Thyroid gland (tissue), 4 donors: ENCODE results near the gene SEMA6A. TPM values are rescaled to one million over a fixed set of nuclear protein-coding genes. Genes with fewer than 3 reads are reported as not detected.
A peak's percentile ranks its signal among the peaks of the same experiment; 100 is the strongest.

ENCODE experiments used
- DNase-seq, 2 donors: peaks; one replicate each; pipeline ENCODE4 v3.0.0-alpha.2; 2019
- H3K27ac ChIP-seq, 3 donors: fragments of 200-600 bp; sonication (generic); 1 replicate in 2 of 3; 2 replicates in 1 of 3; pipeline ENCODE4 v1.5.1; 2016 to 2019; ENCODE audit warnings: mild to moderate bottlenecking in 1 of 3, moderate library complexity in 1 of 3
- H3K27me3 ChIP-seq: fragments of 200-600 bp; sonication (generic); one replicate; pipeline ENCODE4 v1.5.1; 2019
- H3K36me3 ChIP-seq, 2 donors: fragments of 200-600 bp; sonication (generic); one replicate each; pipeline ENCODE4 v1.5.1; 2016 to 2019
- H3K4me1 ChIP-seq, 2 donors: fragments of 200-600 bp; sonication (generic); one replicate each; pipeline ENCODE4 v1.5.1; 2017 to 2019
- H3K4me3 ChIP-seq, 3 donors: fragments of 200-600 bp; sonication (generic); replicated peaks in 1 of 3; 1 replicate in 2 of 3; 2 replicates in 1 of 3; pipeline ENCODE4 v1.5.1; 2016; ENCODE audit warnings: mild to moderate bottlenecking in 1 of 3
- H3K9me3 ChIP-seq: fragments of 200-600 bp; sonication (generic); one replicate; pipeline ENCODE4 v1.5.1; 2017
- CTCF ChIP-seq, 6 experiments: fragments of 200-600 bp in 3 of 6; fragments of 450-650 bp in 3 of 6; sonication (generic) in 3 of 6; IDR thresholded peaks; one replicate each; pipeline ENCODE4 v1.5.1; 2016 to 2019; ENCODE audit warnings: antibody characterized with exemption in 6 of 6, mild to moderate bottlenecking in 2 of 6, inconsistent platforms in 1 of 6, moderate library complexity in 1 of 6
- POLR2A ChIP-seq, 2 donors: fragments of 450-650 bp; IDR thresholded peaks; one replicate each; pipeline ENCODE4 v1.6.1; 2017; ENCODE audit warnings: antibody characterized with exemption in 2 of 2, mild to moderate bottlenecking in 2 of 2, moderate library complexity in 1 of 2
- WGBS, 2 donors: methylation state at CpG; one replicate each; pipeline ENCODE4 v1.1.5; 2017; 5-methylcytosine and 5-hydroxymethylcytosine counted together
- intact Hi-C: fragments of 100-400 bp; cut with DNase I; formaldehyde crosslinking; loops from one replicate; pipeline ENCODE4 v1.15.1; 2023
- total RNA-seq, 4 donors: library from RNA; depleted of rRNA; stranded (reverse); fragments of >200 nt; gene quantifications; one replicate each; pipeline ENCODE4 v1.2.3, GENCODE V29; 2016

Gene SEMA6A
- total RNA-seq, 4 donors from 2014 or later, result 27.6 to 37.9 (median 30.4) TPM

GRCh38 chr5:116423587-116424257, 150.9 kb downstream of the SEMA6A start:
- H3K4me1 ChIP-seq, result peaks cover 0 to 5% of the 10 kb centered on the region in 2 donors
- WGBS, 2 donors, result 70 to 84% methylated on average over 5 of the region's 5 CpGs
- H3K4me3 ChIP-seq, result no peak overlapping the region
- no peaks in the 10 kb centered on the region for H3K36me3 ChIP-seq
- intact Hi-C loops, result no loop called here
- TF ChIP-seq CTCF (IDR thresholded peaks at IDR 0.05) (no peak), POLR2A (IDR thresholded peaks at IDR 0.05) (no peak)
- H3K27me3 ChIP-seq, result no peaks in the 10 kb centered on the region
- no peaks in the 10 kb centered on the region for H3K9me3 ChIP-seq
- H3K27ac ChIP-seq, result no peak overlapping the region
- no peak for DNase-seq

GRCh38 chr5:116423141-116423540, 151.5 kb downstream of the SEMA6A start:
- intact Hi-C loops, result no loop called here
- no peak overlapping the region for H3K4me3 ChIP-seq
- H3K27me3 ChIP-seq, result no peaks in the 10 kb centered on the region
- no peak for TF ChIP-seq POLR2A (IDR thresholded peaks at IDR 0.05)
- no peak for TF ChIP-seq CTCF (IDR thresholded peaks at IDR 0.05)
- no peaks in the 10 kb centered on the region for H3K36me3 ChIP-seq
- peaks cover 0 to 5% of the 10 kb centered on the region in 2 donors for H3K4me1 ChIP-seq
- DNase-seq, result no peak
- no peak overlapping the region for H3K27ac ChIP-seq
- no peaks in the 10 kb centered on the region for H3K9me3 ChIP-seq

- intact Hi-C loops, result no loop called here
- no peak for DNase-seq
- H3K27me3 ChIP-seq, result no peaks in the 10 kb centered on the region
- 95 to 97% methylated on average over 5 of the region's 5 CpGs for WGBS, 2 donors
- H3K4me3 ChIP-seq, result no peak overlapping the region
- no peaks in the 10 kb centered on the region for H3K36me3 ChIP-seq
- H3K27ac ChIP-seq, result no peak overlapping the region
- H3K9me3 ChIP-seq, result no peaks in the 10 kb centered on the region
- H3K4me1 ChIP-seq, result peaks cover 0 to 5% of the 10 kb centered on the region in 2 donors
- TF ChIP-seq CTCF (IDR thresholded peaks at IDR 0.05), result no peak
- no peak for TF ChIP-seq POLR2A (IDR thresholded peaks at IDR 0.05)
Measured at GRCh38 chr5:116421080-116421629, 153.5 kb downstream of the SEMA6A start.

GRCh38 chr5:116420540-116420939, 154.1 kb downstream of the SEMA6A start:
- DNase-seq, result no peak
- no peak overlapping the region for H3K4me3 ChIP-seq
- no peaks in the 10 kb centered on the region for H3K27me3 ChIP-seq
- intact Hi-C loops, result no loop called here
- no peak overlapping the region for H3K27ac ChIP-seq
- peaks cover 0 to 5% of the 10 kb centered on the region in 2 donors for H3K4me1 ChIP-seq
- H3K9me3 ChIP-seq, result no peaks in the 10 kb centered on the region
- TF ChIP-seq POLR2A (IDR thresholded peaks at IDR 0.05) (no peak), CTCF (IDR thresholded peaks at IDR 0.05) (no peak)
- no peaks in the 10 kb centered on the region for H3K36me3 ChIP-seq
- WGBS, 2 donors, result 76 to 79% methylated on average over 4 of the region's 4 CpGs

- intact Hi-C loops, result no loop called here
- Histone ChIP-seq H3K4me1 (peaks cover 0 to 5% of the 10 kb centered on the region in 2 donors), H3K36me3 (no peaks in the 10 kb centered on the region), H3K27me3 (no peaks in the 10 kb centered on the region), H3K9me3 (no peaks in the 10 kb centered on the region), H3K27ac (no peak overlapping the region), H3K4me3 (no peak overlapping the region)
- WGBS, 2 donors, result 28 to 50% methylated on average over 1 of the region's 1 CpG
- no peak for TF ChIP-seq CTCF (IDR thresholded peaks at IDR 0.05)
- peak in 1 of 2 donors; percentile 19 for DNase-seq
Measured at GRCh38 chr5:116419258-116419657, 155.4 kb downstream of the SEMA6A start.
